Heart left ventricle (tissue), 13 donors: ENCODE data around the gene SPEF2.

Source experiments
- POLR2A ChIP-seq, 2 donors: fragments of 450-650 bp; IDR thresholded peaks; one replicate each; pipeline ENCODE4 v1.6.1; 2017; ENCODE audit warnings: antibody characterized with exemption in 2 of 2, mild to moderate bottlenecking in 2 of 2, moderate library complexity in 2 of 2
- TF ChIP-seq, protein P1 (sequence below), 12 donors: fragments of 200-600 bp; sonication (generic) in 4 of 12; IDR thresholded peaks; one replicate each; pipeline versions ENCODE4 v1.5.0 to v1.8.0; 2018 to 2022; ENCODE audit warnings: antibody characterized with exemption in 12 of 12, mild to moderate bottlenecking in 5 of 12
- donor health status: ischemic (EF 13 %, LVEDD 7.1; RV severe dilation, severe dysfunction).
- donor health status: DM: no; HTN: yes; CAD: no.
- donor health status: DM: no; HTN: no; CAD: no.
- donor health status: ischemic (EF 25% LVEDD 6.9; RV normal size, moderate dysfunction).
- donor health status: ischemic (EF 25% LVEDD 5.7; RV mildly dilated, moderate dysfunction).
- donor health status: ischemic (EF 35%, LVEDD 5.7; RV mildly dilated, moderate dysfunction).
- donor health status: nonischemic (EF 11% LVEDD 7.7; RV severe dilation, severe dysfunction).
- donor health status: DM: yes; HTN: yes; CAD: no.
- donor health status: PGD.
- donor health status: ischemic (EF 29% LVEDD 5.4; RV normal size, mild dysfunction).
- donor health status: nonischemic (EF 23%, LVEDD 6.1; RV moderate dilation, normal function).

GRCh38 chr5:35826056-35826455 is 208.4 kb downstream of the SPEF2 start:
- TF ChIP-seq POLR2A (IDR thresholded peaks at IDR 0.05): no peak
- TF ChIP-seq, protein P1, sequence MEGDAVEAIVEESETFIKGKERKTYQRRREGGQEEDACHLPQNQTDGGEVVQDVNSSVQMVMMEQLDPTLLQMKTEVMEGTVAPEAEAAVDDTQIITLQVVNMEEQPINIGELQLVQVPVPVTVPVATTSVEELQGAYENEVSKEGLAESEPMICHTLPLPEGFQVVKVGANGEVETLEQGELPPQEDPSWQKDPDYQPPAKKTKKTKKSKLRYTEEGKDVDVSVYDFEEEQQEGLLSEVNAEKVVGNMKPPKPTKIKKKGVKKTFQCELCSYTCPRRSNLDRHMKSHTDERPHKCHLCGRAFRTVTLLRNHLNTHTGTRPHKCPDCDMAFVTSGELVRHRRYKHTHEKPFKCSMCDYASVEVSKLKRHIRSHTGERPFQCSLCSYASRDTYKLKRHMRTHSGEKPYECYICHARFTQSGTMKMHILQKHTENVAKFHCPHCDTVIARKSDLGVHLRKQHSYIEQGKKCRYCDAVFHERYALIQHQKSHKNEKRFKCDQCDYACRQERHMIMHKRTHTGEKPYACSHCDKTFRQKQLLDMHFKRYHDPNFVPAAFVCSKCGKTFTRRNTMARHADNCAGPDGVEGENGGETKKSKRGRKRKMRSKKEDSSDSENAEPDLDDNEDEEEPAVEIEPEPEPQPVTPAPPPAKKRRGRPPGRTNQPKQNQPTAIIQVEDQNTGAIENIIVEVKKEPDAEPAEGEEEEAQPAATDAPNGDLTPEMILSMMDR (IDR thresholded peaks at IDR 0.05): no peak
